Mesenchymal stem cell (in vitro differentiated cells and primary cell): ENCODE results near the gene VANGL2.

Experiments
- DNase-seq: peaks from one replicate; pipeline ENCODE4 v3.0.0-alpha.2; 2013
- H2AFZ ChIP-seq: one replicate; pipeline ENCODE4 v1.6.1; 2013; ENCODE audit warnings: low read depth, mild to moderate bottlenecking, control low read depth, inconsistent platforms, low read length, moderate library complexity
- H2AK5ac ChIP-seq: 2 replicates; pipeline ENCODE4 v1.6.1; 2013; ENCODE audit warnings: low read length, moderate library complexity, mild to moderate bottlenecking, inconsistent platforms; ENCODE audit not compliant: severe bottlenecking
- H2BK120ac ChIP-seq: one replicate; pipeline ENCODE4 v1.6.1; 2013; ENCODE audit warnings: low read depth, mild to moderate bottlenecking, inconsistent platforms, low read length, moderate library complexity
- H2BK12ac ChIP-seq, 2 experiments: one replicate each; pipeline ENCODE4 v1.6.1; 2013; ENCODE audit warnings: inconsistent platforms in 2 of 2, low read length in 2 of 2, mild to moderate bottlenecking in 2 of 2, moderate library complexity in 2 of 2, control low read depth in 1 of 2
- H2BK15ac ChIP-seq: one replicate; pipeline ENCODE4 v1.6.1; 2013; ENCODE audit warnings: mild to moderate bottlenecking, low read depth, inconsistent platforms; ENCODE audit not compliant: poor library complexity, severe bottlenecking
- H2BK5ac ChIP-seq: 2 replicates; pipeline ENCODE4 v1.6.1; 2013; ENCODE audit warnings: low read depth, mild to moderate bottlenecking, low read length, control low read depth, inconsistent platforms; ENCODE audit not compliant: poor library complexity, severe bottlenecking
- H3K14ac ChIP-seq, 2 experiments: one replicate each; pipeline ENCODE4 v1.6.1; 2013; ENCODE audit warnings: inconsistent platforms in 2 of 2, low read length in 2 of 2, control low read depth in 1 of 2, mild to moderate bottlenecking in 1 of 2, moderate library complexity in 1 of 2
- H3K18ac ChIP-seq, 2 experiments: one replicate each; pipeline ENCODE4 v1.6.1; 2013; ENCODE audit warnings: inconsistent platforms in 2 of 2, low read length in 2 of 2, control low read depth in 1 of 2, low read depth in 1 of 2, mild to moderate bottlenecking in 1 of 2
- H3K23ac ChIP-seq, 2 experiments: one replicate each; pipeline ENCODE4 v1.6.1; 2013; ENCODE audit warnings: inconsistent platforms in 2 of 2, low read length in 2 of 2, mild to moderate bottlenecking in 2 of 2, moderate library complexity in 2 of 2, control low read depth in 1 of 2
- H3K27ac ChIP-seq: 2 replicates; pipeline ENCODE4 v1.5.1; 2013; ENCODE audit warnings: mild to moderate bottlenecking, moderate library complexity, low read length, control low read depth, inconsistent platforms; ENCODE audit not compliant: poor library complexity, severe bottlenecking
- H3K27me3 ChIP-seq, 2 experiments: 2 replicates each; pipeline versions ENCODE4 v1.6.1 to v1.7.0; 2013; ENCODE audit warnings: low read length in 2 of 2, mild to moderate bottlenecking in 2 of 2, moderate library complexity in 2 of 2, control low read depth in 1 of 2, inconsistent platforms in 1 of 2; ENCODE audit not compliant: control insufficient read depth in 1 of 2, insufficient read depth in 1 of 2
- H3K36me3 ChIP-seq, 2 experiments: 2 replicates each; pipeline versions ENCODE4 v1.6.1 to v1.7.0; 2013; ENCODE audit warnings: low read length in 2 of 2, control low read depth in 1 of 2, inconsistent platforms in 1 of 2, low read depth in 1 of 2, mild to moderate bottlenecking in 1 of 2; ENCODE audit not compliant: insufficient read depth in 2 of 2, control insufficient read depth in 1 of 2
- H3K4ac ChIP-seq, 2 experiments: one replicate each; pipeline ENCODE4 v1.6.1; 2013; ENCODE audit warnings: inconsistent platforms in 2 of 2, low read length in 2 of 2, mild to moderate bottlenecking in 2 of 2, moderate library complexity in 2 of 2, control low read depth in 1 of 2, low read depth in 1 of 2
- H3K4me1 ChIP-seq: 2 replicates; pipeline ENCODE4 v1.6.1; 2013; ENCODE audit warnings: low read depth, low read length, control low read depth; ENCODE audit not compliant: control insufficient read depth, insufficient read depth
- H3K4me2 ChIP-seq: 2 replicates; pipeline ENCODE4 v1.6.1; 2013; ENCODE audit warnings: low read length, mild to moderate bottlenecking, inconsistent platforms; ENCODE audit not compliant: poor library complexity, severe bottlenecking
- H3K4me3 ChIP-seq, 2 experiments: 2 replicates each; pipeline versions ENCODE4 v1.5.1 to v1.7.0; 2013; ENCODE audit warnings: low read length in 2 of 2, mild to moderate bottlenecking in 2 of 2, control low read depth in 1 of 2, low read depth in 1 of 2; ENCODE audit not compliant: insufficient read depth in 1 of 2
- H3K79me1 ChIP-seq: replicated peaks from 2 replicates; pipeline ENCODE4 v1.6.1; 2013; ENCODE audit warnings: mild to moderate bottlenecking, control low read depth, low read length, inconsistent platforms; ENCODE audit not compliant: poor library complexity, severe bottlenecking
- H3K9ac ChIP-seq: 2 replicates; pipeline ENCODE4 v1.7.0; 2013; ENCODE audit warnings: mild to moderate bottlenecking, low read length, moderate library complexity
- H3K9me3 ChIP-seq: 2 replicates; pipeline ENCODE4 v1.7.0; 2013; ENCODE audit warnings: mild to moderate bottlenecking, low read length; ENCODE audit not compliant: control insufficient read depth
- H4K8ac ChIP-seq: one replicate; pipeline ENCODE4 v1.6.1; 2013; ENCODE audit warnings: inconsistent platforms, mild to moderate bottlenecking, low read length, moderate library complexity
- H4K91ac ChIP-seq: one replicate; pipeline ENCODE4 v1.6.1; 2013; ENCODE audit warnings: mild to moderate bottlenecking, low read length, inconsistent platforms
- WGBS: methylation state at CpG from one replicate; pipeline ENCODE4 v1.1.7; 2013; ENCODE audit warnings: mixed read lengths; 5-methylcytosine and 5-hydroxymethylcytosine counted together

VANGL2 gene

GRCh38 chr1:160367516-160367900, 32.9 kb upstream of the VANGL2 start:
- H3K79me1 ChIP-seq, result no peaks in the 10 kb centered on the region
- no peak overlapping the region for H2BK120ac ChIP-seq
- no peak overlapping the region for H4K8ac ChIP-seq
- no peak overlapping the region for H3K18ac ChIP-seq
- 86% methylated on average over 4 of the region's 4 CpGs for WGBS
- no peak overlapping the region for H2BK12ac ChIP-seq
- H3K27ac ChIP-seq, result no peak overlapping the region
- H4K91ac ChIP-seq, result no peak overlapping the region
- H2BK15ac ChIP-seq, result no peak overlapping the region
- peaks cover 2% of the 10 kb centered on the region for H3K4me1 ChIP-seq
- H3K36me3 ChIP-seq, result peaks cover 0 to 3% of the 10 kb centered on the region in 2 experiments
- no peaks in the 10 kb centered on the region for H3K9me3 ChIP-seq
- H3K9ac ChIP-seq, result no peak overlapping the region
- no peak overlapping the region for H2AFZ ChIP-seq
- H2AK5ac ChIP-seq, result no peak overlapping the region
- no peak overlapping the region for H3K4ac ChIP-seq
- H3K4me3 ChIP-seq, result no peak overlapping the region
- H3K27me3 ChIP-seq, result peaks cover 14 to 37% of the 10 kb centered on the region in 2 experiments
- no peak overlapping the region for H2BK5ac ChIP-seq
- H3K14ac ChIP-seq, result no peak overlapping the region
- no peak overlapping the region for H3K23ac ChIP-seq
- DNase-seq, result no peak
- no peak overlapping the region for H3K4me2 ChIP-seq

GRCh38 chr1:160367934-160368923, 32.1 kb upstream of the VANGL2 start:
- Histone ChIP-seq H3K18ac (no peak overlapping the region), H3K36me3 (peaks cover 0 to 3% of the 10 kb centered on the region in 2 experiments), H3K9me3 (no peaks in the 10 kb centered on the region), H3K4me3 (no peak overlapping the region), H3K23ac (no peak overlapping the region), H4K8ac (no peak overlapping the region), H3K79me1 (no peaks in the 10 kb centered on the region), H4K91ac (no peak overlapping the region), H3K4ac (no peak overlapping the region), H2AFZ (no peak overlapping the region), H3K9ac (no peak overlapping the region), H2BK12ac (no peak overlapping the region), H2BK15ac (no peak overlapping the region), H2BK120ac (no peak overlapping the region), H2BK5ac (no peak overlapping the region), H3K4me2 (no peak overlapping the region), H3K4me1 (no peaks in the 10 kb centered on the region), H3K27me3 (peaks cover 14 to 37% of the 10 kb centered on the region in 2 experiments), H2AK5ac (no peak overlapping the region), H3K14ac (no peak overlapping the region), H3K27ac (no peak overlapping the region)
- 84% methylated on average over 4 of the region's 4 CpGs for WGBS
- no peak for DNase-seq

DNA sequence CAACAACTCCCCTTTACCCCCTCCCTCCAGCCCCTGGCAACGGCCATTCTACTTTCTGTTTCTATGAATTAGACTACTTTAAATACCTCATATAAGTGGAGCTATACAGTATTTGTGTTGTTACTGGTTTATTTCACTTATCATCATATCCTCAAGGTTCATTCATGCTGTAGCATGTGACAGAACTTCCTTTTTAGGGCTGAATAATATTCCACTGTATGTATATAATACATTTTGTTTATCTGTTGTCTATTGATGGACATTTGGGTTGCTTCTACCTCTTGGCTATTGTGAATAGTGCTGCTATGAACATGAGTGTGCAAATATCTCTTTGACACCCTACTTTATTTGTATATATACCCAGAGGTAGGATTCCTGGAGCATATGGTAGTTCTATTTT, 31.3 kb upstream of the VANGL2 start:
- H3K79me1 ChIP-seq, result no peaks in the 10 kb centered on the region
- H3K4ac ChIP-seq, result no peak overlapping the region
- no peak overlapping the region for H3K9ac ChIP-seq
- DNase-seq, result no peak
- H2BK120ac ChIP-seq, result no peak overlapping the region
- H2AK5ac ChIP-seq, result no peak overlapping the region
- H3K4me1 ChIP-seq, result no peaks in the 10 kb centered on the region
- H3K9me3 ChIP-seq, result no peaks in the 10 kb centered on the region
- H3K18ac ChIP-seq, result no peak overlapping the region
- H3K27me3 ChIP-seq, result peaks cover 14 to 37% of the 10 kb centered on the region in 2 experiments
- H3K4me2 ChIP-seq, result no peak overlapping the region
- WGBS, result no CpG with 5 or more reads among the region's 1 CpG
- H2BK5ac ChIP-seq, result no peak overlapping the region
- H4K91ac ChIP-seq, result no peak overlapping the region
- H3K23ac ChIP-seq, result no peak overlapping the region
- no peak overlapping the region for H2BK15ac ChIP-seq
- peaks cover 0 to 3% of the 10 kb centered on the region in 2 experiments for H3K36me3 ChIP-seq
- H3K27ac ChIP-seq, result no peak overlapping the region
- H3K4me3 ChIP-seq, result no peak overlapping the region
- no peak overlapping the region for H4K8ac ChIP-seq
- H2BK12ac ChIP-seq, result no peak overlapping the region
- no peak overlapping the region for H2AFZ ChIP-seq
- H3K14ac ChIP-seq, result no peak overlapping the region

DNA sequence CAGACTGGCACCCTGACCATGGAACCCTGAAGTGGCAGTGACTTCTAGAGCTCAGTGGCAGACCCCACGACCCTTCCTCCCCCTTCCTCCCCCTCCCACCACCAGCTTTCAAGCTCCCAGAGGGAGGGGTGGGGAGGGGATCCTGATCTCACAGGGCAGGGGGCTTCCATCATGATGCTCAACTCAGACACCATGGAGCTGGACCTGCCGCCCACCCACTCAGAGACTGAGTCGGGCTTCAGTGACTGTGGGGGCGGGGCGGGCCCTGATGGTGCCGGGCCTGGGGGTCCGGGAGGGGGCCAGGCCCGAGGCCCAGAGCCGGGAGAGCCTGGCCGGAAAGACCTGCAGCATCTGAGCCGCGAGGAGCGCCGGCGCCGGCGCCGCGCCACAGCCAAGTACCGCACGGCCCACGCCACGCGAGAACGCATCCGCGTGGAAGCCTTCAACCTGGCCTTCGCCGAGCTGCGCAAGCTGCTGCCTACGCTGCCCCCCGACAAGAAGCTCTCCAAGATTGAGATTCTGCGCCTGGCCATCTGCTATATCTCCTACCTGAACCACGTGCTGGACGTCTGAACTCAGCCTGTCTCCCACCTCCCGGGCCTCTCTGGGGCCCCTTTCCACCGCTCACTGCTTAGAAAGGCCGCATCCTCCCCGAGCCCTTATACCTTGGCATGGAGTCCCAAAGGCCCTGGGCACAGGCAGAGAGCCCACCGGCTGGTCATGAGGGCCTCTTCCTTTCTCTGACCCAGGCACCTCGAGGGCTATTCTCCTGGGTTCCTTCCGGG, 29.6 kb upstream of the VANGL2 start:
- Histone ChIP-seq H2BK120ac (no peak overlapping the region), H3K9me3 (no peaks in the 10 kb centered on the region), H3K18ac (no peak overlapping the region), H2BK15ac (no peak overlapping the region), H3K4ac (no peak overlapping the region), H3K27me3 (peaks cover 14 to 37% of the 10 kb centered on the region in 2 experiments), H2BK12ac (no peak overlapping the region), H3K27ac (no peak overlapping the region), H2AK5ac (no peak overlapping the region), H3K36me3 (peaks cover 0 to 3% of the 10 kb centered on the region in 2 experiments), H4K8ac (no peak overlapping the region), H3K4me2 (no peak overlapping the region), H3K79me1 (no peaks in the 10 kb centered on the region), H2AFZ (no peak overlapping the region), H3K14ac (no peak overlapping the region), H4K91ac (no peak overlapping the region), H3K23ac (no peak overlapping the region), H2BK5ac (no peak overlapping the region), H3K4me3 (no peak overlapping the region), H3K4me1 (peaks cover 8% of the 10 kb centered on the region), H3K9ac (no peak overlapping the region)
- DNase-seq, result no peak
- WGBS, result 91% methylated on average over 39 of the region's 42 CpGs
